ENCODE data around the gene RNF182. TPM values are rescaled to one million over a fixed set of nuclear protein-coding genes. Genes with fewer than 3 reads are reported as not detected.

RNF182 gene
- polyA plus RNA-seq, 3 donors, result not detected

- no peak overlapping the region for H3K4me3 Mint-ChIP-seq
- peaks cover 39 to 53% (median 48%) of the 10 kb centered on the region in 3 donors for H3K27me3 Mint-ChIP-seq (ENCODE audit: low read depth in 3 of 3)
- H3K36me3 Mint-ChIP-seq, result peaks cover 0 to 7% of the 10 kb centered on the region in 2 donors
- H3K36me3 ChIP-seq (replicated peaks in 1 of 2; ENCODE audit: control insufficient read depth in 1 of 2, insufficient read depth in 2 of 2, low read length in 2 of 2), result no peaks in the 10 kb centered on the region
- H3K4me3 ChIP-seq (replicated peaks in 1 of 3; ENCODE audit: low read depth in 2 of 3, low read length in 3 of 3), result no peak overlapping the region
- H3K9me3 ChIP-seq (replicated peaks in 1 of 2; ENCODE audit: control insufficient read depth in 1 of 2, insufficient read depth in 1 of 2, low read length in 2 of 2), result peaks cover 0 to 11% of the 10 kb centered on the region in 2 donors
- H3K4me2 ChIP-seq (replicated peaks; ENCODE audit: extremely low read depth, low read length, poor library complexity, severe bottlenecking), result no peak overlapping the region
- peaks cover 14% of the 10 kb centered on the region for H3K4me1 Mint-ChIP-seq
- H3K27me3 ChIP-seq (ENCODE audit: control insufficient read depth in 2 of 2, insufficient read depth in 2 of 2, low read length in 2 of 2), result peaks cover 47 to 55% of the 10 kb centered on the region in 2 donors
- peaks cover 14 to 16% of the 10 kb centered on the region in 2 donors for H3K4me1 ChIP-seq (ENCODE audit: control insufficient read depth in 1 of 2, insufficient read depth in 2 of 2, low read length in 2 of 2)
- no peak overlapping the region for H3K9ac ChIP-seq (ENCODE audit: insufficient read depth, low read length, poor library complexity, severe bottlenecking)
- H2AFZ ChIP-seq (ENCODE audit: insufficient read depth, low read depth, low read length, poor library complexity, severe bottlenecking), result no peak overlapping the region
- no peaks in the 10 kb centered on the region for H3K79me2 ChIP-seq (ENCODE audit: insufficient read depth, low read length)
- no peak overlapping the region for H3K27ac Mint-ChIP-seq
- TF ChIP-seq CTCF (IDR thresholded peaks at IDR 0.05), result no peak
- H3K27ac ChIP-seq (ENCODE audit: low read depth in 1 of 2, low read length in 2 of 2), result no peak overlapping the region
- no peak for DNase-seq
- intact Hi-C loops (cut with micrococcal nuclease), result loop anchor here (10.0 kb wide), 2 partner anchors 114 to 144 kb away; no protein-coding TSS in a partner anchor
- WGBS (ENCODE audit: insufficient coverage), result no CpG with 5 or more reads among the region's 4 CpGs
- peaks cover 0 to 13% (median 4%) of the 10 kb centered on the region in 7 donors for H3K9me3 Mint-ChIP-seq
- no peaks in the 10 kb centered on the region for H4K20me1 ChIP-seq (ENCODE audit: insufficient read depth, low read length)
Observed at GRCh38 chr6:13920552-13920951, 4.2 kb upstream of the RNF182 start.

GRCh38 chr6:13922750-13923149, 2.0 kb upstream of the RNF182 start:
- Mint-ChIP-seq H3K27ac (no peak overlapping the region), H3K27me3 (ENCODE audit: low read depth in 3 of 3) (peaks cover 55 to 69% (median 63%) of the 10 kb centered on the region in 3 donors)
- no peak for DNase-seq

More at GRCh38 chr6:13922750-13923149, 2.0 kb upstream of the RNF182 start:
- H3K9me3 Mint-ChIP-seq, result peaks cover 0 to 16% (median 4%) of the 10 kb centered on the region in 7 donors
- Histone ChIP-seq H4K20me1 (ENCODE audit: insufficient read depth, low read length) (no peaks in the 10 kb centered on the region), H3K27me3 (ENCODE audit: control insufficient read depth in 2 of 2, insufficient read depth in 2 of 2, low read length in 2 of 2) (peaks cover 67 to 77% of the 10 kb centered on the region in 2 donors), H3K36me3 (replicated peaks in 1 of 2; ENCODE audit: control insufficient read depth in 1 of 2, insufficient read depth in 2 of 2, low read length in 2 of 2) (no peaks in the 10 kb centered on the region), H3K4me3 (replicated peaks in 1 of 3; ENCODE audit: low read depth in 2 of 3, low read length in 3 of 3) (no peak overlapping the region), H3K9ac (ENCODE audit: insufficient read depth, low read length, poor library complexity, severe bottlenecking) (no peak overlapping the region), H2AFZ (ENCODE audit: insufficient read depth, low read depth, low read length, poor library complexity, severe bottlenecking) (no peak overlapping the region), H3K4me1 (ENCODE audit: control insufficient read depth in 1 of 2, insufficient read depth in 2 of 2, low read length in 2 of 2) (peaks cover 15 to 17% of the 10 kb centered on the region in 2 donors), H3K27ac (ENCODE audit: low read depth in 1 of 2, low read length in 2 of 2) (no peak overlapping the region), H3K4me2 (replicated peaks; ENCODE audit: extremely low read depth, low read length, poor library complexity, severe bottlenecking) (no peak overlapping the region), H3K79me2 (ENCODE audit: insufficient read depth, low read length) (no peaks in the 10 kb centered on the region), H3K9me3 (replicated peaks in 1 of 2; ENCODE audit: control insufficient read depth in 1 of 2, insufficient read depth in 1 of 2, low read length in 2 of 2) (peaks cover 0 to 13% of the 10 kb centered on the region in 2 donors)
- H3K36me3 Mint-ChIP-seq, result peaks cover 0 to 8% of the 10 kb centered on the region in 2 donors
- peaks cover 16% of the 10 kb centered on the region for H3K4me1 Mint-ChIP-seq
- TF ChIP-seq CTCF (IDR thresholded peaks at IDR 0.05), result no peak
- intact Hi-C loops (cut with micrococcal nuclease), result loop anchor here (10.0 kb wide), 2 partner anchors 112 to 142 kb away; no protein-coding TSS in a partner anchor
- 93% methylated on average over 2 of the region's 3 CpGs for WGBS (ENCODE audit: insufficient coverage)
- H3K4me3 Mint-ChIP-seq, result peak overlapping the region in 1 of 2 donors; percentile 52

All from CD14-positive monocyte (primary cell).